Activated CD4-positive, alpha-beta T cell treated with anti-CD3 and anti-CD28 coated beads, Interleukin-2, amount 10 ng/mL, durations not matched to agents 7 days and 5 days (primary cell): ENCODE data around the gene MIS18A. TPM values are rescaled to one million over a fixed set of nuclear protein-coding genes. Genes with fewer than 3 reads are reported as not detected.
"Not testable (repeated sequence)": the region's sequence is repeated elsewhere in the genome, so short reads cannot be mapped to it uniquely, and the experiment has no call there.

Source experiments
- CTCF ChIA-PET: fragments of 350-600 bp; sonication (Branson Sonifier 250); formaldehyde crosslinking; loops from one replicate; lab custom pipeline; 2021; ENCODE audit warnings: antibody characterized with exemption; lab: Charles Lee
- POLR2A ChIA-PET: fragments of 350-600 bp; sonication (Branson Sonifier 250); formaldehyde crosslinking; loops from one replicate; lab custom pipeline; 2021; ENCODE audit warnings: antibody characterized with exemption; lab: Charles Lee
- DNase-seq: peaks from one replicate; pipeline ENCODE4 v3.0.0-alpha.2; 2020
- H3K27ac Mint-ChIP-seq: one replicate; pipeline ENCODE4 v1.8.0; 2021; ENCODE audit warnings: mild to moderate bottlenecking, moderate library complexity, mixed read lengths
- H3K27me3 Mint-ChIP-seq: one replicate; pipeline ENCODE4 v1.8.0; 2021; ENCODE audit warnings: mixed read lengths
- H3K36me3 Mint-ChIP-seq: one replicate; pipeline ENCODE4 v1.8.0; 2021; ENCODE audit warnings: low read depth, mixed read lengths
- H3K4me1 Mint-ChIP-seq: one replicate; pipeline ENCODE4 v1.8.0; 2021; ENCODE audit warnings: mixed read lengths
- H3K4me3 Mint-ChIP-seq: one replicate; pipeline ENCODE4 v1.8.0; 2021; ENCODE audit warnings: mild to moderate bottlenecking, moderate library complexity, mixed read lengths
- H3K9me3 Mint-ChIP-seq: one replicate; pipeline ENCODE4 v1.8.0; 2021; ENCODE audit warnings: mixed read lengths
- total RNA-seq, 2 experiments: library from RNA; stranded (reverse); gene quantifications; one replicate each; pipeline ENCODE4 v1.2.3, GENCODE V29; 2021

MIS18A gene
- total RNA-seq, 2 experiments from 2014 or later = 18.6 to 19.6 TPM

DNA sequence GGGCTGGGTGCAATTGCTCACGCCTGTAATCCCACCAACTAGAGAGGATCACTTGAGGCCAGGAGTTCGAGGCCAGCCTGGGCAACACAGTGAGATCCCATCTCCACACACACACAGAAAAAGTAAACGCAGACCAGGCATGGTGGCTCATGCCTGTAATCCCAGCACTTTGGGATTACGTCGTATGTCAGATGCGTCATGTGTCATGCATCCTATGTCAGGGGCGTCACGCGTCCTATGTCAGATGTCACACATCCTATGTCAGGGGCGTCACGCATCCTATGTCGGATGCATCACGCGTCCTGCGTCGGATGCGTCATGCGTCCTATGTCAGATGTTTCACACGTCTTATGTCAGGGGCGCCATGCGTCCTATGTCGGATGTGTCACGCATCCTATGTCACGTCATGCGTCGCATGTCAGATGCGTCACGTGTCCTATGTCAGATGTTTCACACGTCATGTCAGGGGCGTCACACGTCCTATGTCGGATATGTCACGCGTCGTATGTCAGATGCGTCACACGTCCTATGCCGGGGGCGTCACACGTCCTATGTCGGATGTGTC is 21.4 kb upstream of the MIS18A start:
- DNase-seq = no peak
- Mint-ChIP-seq H3K9me3 (no peaks in the 10 kb centered on the region), H3K27ac (no peak overlapping the region), H3K4me3 (no peak overlapping the region), H3K36me3 (peaks cover 7% of the 10 kb centered on the region), H3K4me1 (no peaks in the 10 kb centered on the region), H3K27me3 (no peaks in the 10 kb centered on the region)
- ChIA-PET CTCF (no interaction called here), POLR2A (no interaction called here)

DNA sequence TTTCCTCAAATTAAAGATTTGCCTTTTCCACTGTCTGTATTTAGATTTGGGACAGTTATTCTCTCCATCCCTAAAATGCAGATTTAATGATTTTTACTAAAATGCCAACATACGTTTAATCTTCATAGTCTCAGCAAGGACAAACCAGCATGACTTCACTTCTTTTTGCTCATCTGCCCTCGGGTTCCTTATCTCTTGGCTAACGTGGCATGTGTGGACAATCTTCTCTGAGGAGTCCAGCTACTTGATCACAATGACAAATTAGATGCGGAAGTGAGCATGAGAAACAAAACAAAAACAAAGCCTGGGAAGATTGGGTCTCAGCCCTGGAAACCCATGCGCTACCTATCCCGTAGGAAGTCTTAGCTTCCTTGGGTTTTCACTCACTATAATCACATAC is 20.8 kb upstream of the MIS18A start:
- Mint-ChIP-seq H3K27ac (no peak overlapping the region), H3K36me3 (peaks cover 7% of the 10 kb centered on the region), H3K27me3 (no peaks in the 10 kb centered on the region), H3K9me3 (no peaks in the 10 kb centered on the region), H3K4me3 (no peak overlapping the region), H3K4me1 (no peaks in the 10 kb centered on the region)
- POLR2A ChIA-PET = no interaction called here
- CTCF ChIA-PET = no interaction called here
- no peak for DNase-seq

DNA sequence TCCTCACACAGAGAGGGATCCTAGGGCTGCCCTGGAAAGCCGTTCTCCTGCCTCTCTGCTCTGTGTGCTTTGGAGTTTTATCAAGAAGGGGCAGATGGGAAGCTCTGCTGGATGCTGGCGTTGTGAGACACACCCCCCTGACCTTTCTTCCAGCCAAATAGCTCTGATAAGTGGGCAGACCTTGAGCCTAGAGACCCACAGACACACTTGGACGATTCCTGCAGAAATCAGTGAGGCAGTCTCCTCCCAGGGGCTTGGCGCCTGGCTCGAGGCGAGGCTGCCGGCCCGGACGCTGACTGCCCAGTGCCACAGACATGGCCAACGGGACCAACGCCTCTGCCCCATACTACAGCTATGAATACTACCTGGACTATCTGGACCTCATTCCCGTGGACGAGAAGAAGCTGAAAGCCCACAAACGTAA is 19.8 kb upstream of the MIS18A start, which contains the start of gene MRAP:
Gene MRAP, plus strand, starts transcription at position 198 of the 424 bp plus-strand sequence. Its CDS starts 117 bp downstream, at position 315.
- H3K27me3 Mint-ChIP-seq = no peaks in the 10 kb centered on the region
- ChIA-PET CTCF (no interaction called here), POLR2A (no interaction called here)

DNA sequence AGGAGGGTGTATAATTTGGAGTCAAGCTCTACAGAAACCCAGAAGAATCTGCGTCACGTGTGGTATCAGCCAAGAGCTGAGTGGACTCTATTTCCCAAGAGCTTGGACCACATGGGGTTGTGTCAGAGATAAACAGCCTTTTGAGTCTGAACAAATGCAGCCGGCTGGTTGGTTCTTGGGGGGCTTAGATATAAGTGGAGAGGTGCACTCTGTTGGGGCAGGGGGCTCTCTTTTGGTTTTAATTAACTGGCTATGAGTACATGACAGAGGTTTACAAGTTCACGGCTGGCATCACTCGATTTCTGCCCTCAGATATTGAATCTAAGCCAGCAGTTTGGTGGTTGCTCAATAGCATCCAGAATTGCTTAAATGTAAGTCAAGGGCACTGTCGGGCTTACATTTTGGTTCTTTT is 19.3 kb upstream of the MIS18A start:
- Mint-ChIP-seq H3K4me1 (no peaks in the 10 kb centered on the region), H3K36me3 (peaks cover 7% of the 10 kb centered on the region), H3K27ac (no peak overlapping the region), H3K4me3 (no peak overlapping the region), H3K27me3 (no peaks in the 10 kb centered on the region), H3K9me3 (no peaks in the 10 kb centered on the region)
- POLR2A ChIA-PET = interaction anchor here (0.6 kb wide), 1 partner anchor 1428 kb away, joined by 5 read pairs; no protein-coding TSS in a partner anchor
- CTCF ChIA-PET = no interaction called here
- no peak for DNase-seq

More for the DNA sequence above, 19.8 kb upstream of the MIS18A start, which contains the start of gene MRAP:
- Mint-ChIP-seq H3K27ac (no peak within 1 kb of the TSS), H3K4me3 (no peak within 1 kb of the TSS), H3K9me3 (no peaks in the 10 kb centered on the region), H3K36me3 (peaks cover 7% of the 10 kb centered on the region), H3K4me1 (no peaks in the 10 kb centered on the region)
- no peak for DNase-seq

DNA sequence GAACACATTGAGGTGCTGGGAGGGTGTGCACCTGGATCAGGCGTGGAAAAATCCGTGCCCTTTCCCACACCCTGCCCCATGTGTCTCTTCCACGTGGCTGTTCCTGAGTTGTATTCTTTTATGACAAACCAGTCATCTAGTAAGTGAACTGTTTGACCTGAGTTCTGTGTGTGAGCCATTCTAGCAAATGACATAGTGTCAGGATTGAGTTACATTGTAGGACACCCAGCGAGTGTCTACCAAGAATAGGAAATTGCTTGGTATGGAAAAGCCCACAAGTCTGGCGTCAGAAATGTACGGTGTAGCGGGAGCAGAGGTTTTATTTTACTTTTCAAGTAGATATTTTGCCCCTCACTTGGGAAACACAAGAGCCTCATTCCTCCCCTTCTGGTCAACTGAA is 18.6 kb upstream of the MIS18A start:
- CTCF ChIA-PET = no interaction called here
- DNase-seq = no peak
- Mint-ChIP-seq H3K27ac (no peak overlapping the region), H3K4me1 (no peaks in the 10 kb centered on the region), H3K9me3 (no peaks in the 10 kb centered on the region), H3K4me3 (no peak overlapping the region), H3K36me3 (peaks cover 7% of the 10 kb centered on the region), H3K27me3 (no peaks in the 10 kb centered on the region)
- POLR2A ChIA-PET = interaction anchor here (0.6 kb wide), 1 partner anchor 1427 kb away, joined by 5 read pairs; no protein-coding TSS in a partner anchor

DNA sequence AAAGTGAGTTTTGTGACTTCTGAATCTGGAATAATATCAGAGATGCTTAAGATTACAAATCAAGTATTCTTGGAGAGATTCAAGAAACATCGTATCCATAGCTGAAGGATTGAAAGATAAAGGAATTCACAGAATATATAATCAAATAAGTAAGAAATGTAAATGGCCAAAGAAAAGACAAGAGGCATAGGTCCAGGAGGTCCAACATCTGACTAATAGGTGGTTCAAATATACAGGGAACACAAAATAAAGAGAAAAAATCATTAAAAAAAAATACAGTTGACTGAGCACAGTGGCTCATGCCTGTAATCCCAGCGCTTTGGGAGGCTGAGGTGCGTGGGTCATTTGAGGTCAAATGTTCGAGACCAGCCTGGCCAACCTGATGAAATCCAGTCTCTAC is 6.6 kb upstream of the MIS18A start:
- Mint-ChIP-seq H3K27me3 (no peaks in the 10 kb centered on the region), H3K9me3 (no peaks in the 10 kb centered on the region), H3K4me1 (peaks cover 5% of the 10 kb centered on the region), H3K36me3 (no peaks in the 10 kb centered on the region), H3K27ac (no peak overlapping the region), H3K4me3 (no peak overlapping the region)
- DNase-seq = no peak
- POLR2A ChIA-PET = no interaction called here
- CTCF ChIA-PET = interaction anchor here (1.1 kb wide), 1 partner anchor 86 kb away, joined by 3 read pairs; no protein-coding TSS in a partner anchor

DNA sequence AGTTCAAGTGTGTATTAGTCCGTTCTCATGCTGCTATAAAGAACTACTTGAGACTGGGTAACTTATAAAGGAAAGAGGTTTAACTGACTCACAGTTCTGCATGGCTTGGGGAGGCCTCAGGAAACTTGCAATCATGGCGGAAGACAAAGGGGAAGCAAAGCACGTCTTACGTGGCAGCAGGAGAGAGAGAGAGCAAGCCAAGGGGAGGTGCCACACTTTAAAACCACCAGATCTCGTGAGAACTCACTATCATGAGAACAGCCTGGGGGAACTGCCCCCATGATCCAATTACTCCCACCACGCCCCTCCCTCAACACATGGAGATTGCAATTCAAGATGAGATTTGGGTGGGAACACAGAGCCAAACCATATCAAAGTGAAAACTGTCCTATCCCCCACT is 4.1 kb upstream of the MIS18A start:
- Mint-ChIP-seq H3K4me3 (no peak overlapping the region), H3K9me3 (no peaks in the 10 kb centered on the region), H3K27me3 (no peaks in the 10 kb centered on the region), H3K27ac (no peak overlapping the region), H3K36me3 (no peaks in the 10 kb centered on the region), H3K4me1 (peaks cover 25% of the 10 kb centered on the region)
- no peak for DNase-seq
- ChIA-PET POLR2A (no interaction called here), CTCF (no interaction called here)

DNA sequence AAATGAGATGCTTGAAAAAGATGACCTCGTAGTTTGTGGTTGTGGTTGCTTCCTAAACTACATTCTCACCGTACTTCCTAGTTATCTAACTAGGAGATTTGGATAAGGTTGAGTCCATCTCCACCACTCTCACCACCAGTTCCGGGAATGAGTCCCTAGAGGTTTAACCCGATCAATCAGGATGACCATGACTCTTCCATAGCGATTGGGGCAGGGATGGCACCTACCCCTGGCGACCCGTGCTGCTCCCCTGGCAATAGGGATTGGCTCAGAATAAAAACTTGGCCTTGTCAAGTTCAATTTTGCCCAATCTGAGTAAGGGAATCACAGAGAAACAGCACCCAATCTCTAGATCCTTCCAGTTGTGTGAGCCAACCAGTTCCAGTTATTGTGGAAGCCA is 2.7 kb upstream of the MIS18A start:
- Mint-ChIP-seq H3K4me3 (no peak overlapping the region), H3K27me3 (no peaks in the 10 kb centered on the region), H3K27ac (no peak overlapping the region), H3K9me3 (no peaks in the 10 kb centered on the region), H3K36me3 (no peaks in the 10 kb centered on the region), H3K4me1 (peaks cover 34% of the 10 kb centered on the region)
- ChIA-PET CTCF (no interaction called here), POLR2A (no interaction called here)
- no peak for DNase-seq

DNA sequence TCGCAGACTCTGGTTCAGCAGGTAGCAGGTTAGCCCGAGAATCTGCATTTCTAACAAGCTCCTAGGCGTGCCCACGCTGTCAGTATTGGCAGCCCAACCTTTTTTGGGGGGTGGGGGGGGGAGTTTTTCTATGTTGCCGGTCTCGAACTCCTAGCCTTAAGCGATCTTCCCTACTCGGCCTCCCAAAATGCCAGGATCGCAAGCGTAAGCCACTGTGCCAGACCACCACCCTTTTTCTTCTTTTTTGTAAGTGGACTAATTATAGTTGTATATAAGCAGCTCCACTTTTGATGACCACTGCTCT is 480 bp upstream of the MIS18A start:
- H3K9me3 Mint-ChIP-seq = no peaks in the 10 kb centered on the region
- ChIA-PET CTCF (no interaction called here), POLR2A (interaction anchor here (0.6 kb wide), 1 partner anchor 45 kb away, joined by 7 read pairs; no protein-coding TSS in a partner anchor)
- H3K4me1 Mint-ChIP-seq = peaks cover 39% of the 10 kb centered on the region
- H3K36me3 Mint-ChIP-seq = no peaks in the 10 kb centered on the region
- no peaks in the 10 kb centered on the region for H3K27me3 Mint-ChIP-seq
- no peak for DNase-seq
- peak overlapping the region; percentile 99 for H3K4me3 Mint-ChIP-seq
- peak overlapping the region; percentile 96 for H3K27ac Mint-ChIP-seq

DNA sequence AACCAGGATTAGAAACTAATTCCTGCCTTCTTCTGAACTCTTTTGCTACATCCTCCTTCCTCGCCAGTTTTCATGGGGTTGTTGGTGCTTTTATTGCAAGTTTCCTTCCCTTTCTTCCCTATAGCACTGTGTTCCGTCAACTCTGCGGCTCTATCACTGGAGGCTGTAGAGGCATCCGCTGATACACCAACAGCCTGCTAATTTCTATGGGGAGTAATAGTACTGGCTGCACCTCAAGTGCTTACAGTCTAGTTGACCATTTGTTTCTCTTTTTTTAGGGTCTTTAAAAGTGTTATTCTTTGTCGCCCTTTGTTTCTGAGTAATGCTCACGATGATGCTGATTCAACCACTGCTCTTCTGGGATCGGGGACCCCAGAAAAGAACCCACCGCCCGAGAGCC is 746 bp downstream of the MIS18A start:
- ChIA-PET POLR2A (interaction anchor here (0.6 kb wide), 1 partner anchor 543 kb away, joined by 3 read pairs; no protein-coding TSS in a partner anchor), CTCF (no interaction called here)
- Mint-ChIP-seq H3K27ac (peak overlapping the region; percentile 96), H3K4me3 (peak overlapping the region; percentile 99), H3K27me3 (no peaks in the 10 kb centered on the region), H3K9me3 (no peaks in the 10 kb centered on the region), H3K36me3 (no peaks in the 10 kb centered on the region), H3K4me1 (peaks cover 39% of the 10 kb centered on the region)
- DNase-seq = no peak

DNA sequence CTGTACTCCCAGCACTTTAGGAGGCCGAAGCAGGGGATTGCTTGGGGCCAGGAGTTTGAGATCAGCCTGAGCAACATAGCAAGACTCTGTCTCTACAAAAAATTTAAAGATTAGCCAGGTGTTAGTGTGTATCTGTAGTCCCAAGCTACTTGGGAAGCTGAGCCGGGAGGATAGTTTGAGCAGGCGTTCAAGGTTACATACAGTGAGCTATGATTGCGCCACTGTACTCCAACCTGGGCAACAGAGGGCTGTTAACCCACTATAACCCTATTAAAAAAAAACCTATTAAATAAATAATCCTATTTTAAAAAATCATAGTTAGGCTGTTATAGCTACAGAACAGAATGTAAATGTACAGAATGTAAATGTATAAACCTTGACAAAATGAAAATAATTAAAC is 2.2 kb downstream of the MIS18A start:
- no peak overlapping the region for H3K4me3 Mint-ChIP-seq
- no peaks in the 10 kb centered on the region for H3K9me3 Mint-ChIP-seq
- DNase-seq = no peak
- ChIA-PET CTCF (no interaction called here), POLR2A (no interaction called here)
- H3K27ac Mint-ChIP-seq = no peak overlapping the region
- no peaks in the 10 kb centered on the region for H3K27me3 Mint-ChIP-seq
- peaks cover 39% of the 10 kb centered on the region for H3K4me1 Mint-ChIP-seq
- no peaks in the 10 kb centered on the region for H3K36me3 Mint-ChIP-seq

DNA sequence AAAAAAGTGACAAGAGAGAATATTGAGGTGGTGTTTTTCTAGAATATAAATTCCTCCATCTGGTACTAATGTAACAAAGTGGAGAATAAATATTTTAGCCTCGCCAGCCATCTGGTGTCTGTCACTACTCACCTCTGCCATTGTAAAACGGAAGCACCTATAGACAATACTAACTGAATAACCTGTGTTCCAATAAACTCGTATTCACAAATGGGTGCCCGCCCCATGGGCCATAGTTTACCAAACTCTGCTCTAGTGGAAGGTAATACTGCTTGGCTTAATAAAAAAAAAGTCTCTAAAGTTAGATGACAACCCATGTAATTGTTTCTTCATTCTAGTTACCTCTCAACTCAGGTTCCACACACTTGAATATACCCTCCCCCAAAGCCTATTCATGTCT is 8.1 kb downstream of the MIS18A start:
- Mint-ChIP-seq H3K9me3 (no peaks in the 10 kb centered on the region), H3K27me3 (no peaks in the 10 kb centered on the region), H3K4me3 (no peak overlapping the region), H3K27ac (no peak overlapping the region), H3K4me1 (peaks cover 2% of the 10 kb centered on the region), H3K36me3 (peaks cover 10% of the 10 kb centered on the region)
- no peak for DNase-seq
- CTCF ChIA-PET = no interaction called here
- POLR2A ChIA-PET = no interaction called here

DNA sequence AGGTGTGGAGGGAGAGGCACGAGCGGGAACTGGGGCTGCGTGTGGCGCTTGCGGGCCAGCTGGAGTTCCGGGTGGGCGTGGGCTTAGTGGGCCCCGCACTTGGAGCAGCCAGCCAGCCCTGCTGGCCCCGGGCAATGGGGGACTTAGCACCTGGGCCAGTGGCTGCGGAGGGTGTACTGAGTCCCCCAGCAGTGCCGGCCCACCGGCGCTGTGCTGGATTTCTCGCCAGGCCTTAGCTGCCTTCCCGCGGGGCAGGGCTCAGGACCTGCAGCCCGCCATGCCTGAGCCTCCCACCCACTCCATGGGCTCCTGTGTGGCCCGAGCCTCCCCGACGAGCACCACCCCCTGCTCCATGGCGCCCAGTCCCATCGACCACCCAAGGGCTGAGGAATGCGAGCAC is 13.5 kb downstream of the MIS18A start:
- H3K9me3 Mint-ChIP-seq, H3K27ac Mint-ChIP-seq, H3K4me1 Mint-ChIP-seq, POLR2A ChIA-PET, CTCF ChIA-PET, DNase-seq, H3K4me3 Mint-ChIP-seq, H3K27me3 Mint-ChIP-seq: not testable (repeated sequence)
- H3K36me3 Mint-ChIP-seq = peaks cover 10% of the 10 kb centered on the region

DNA sequence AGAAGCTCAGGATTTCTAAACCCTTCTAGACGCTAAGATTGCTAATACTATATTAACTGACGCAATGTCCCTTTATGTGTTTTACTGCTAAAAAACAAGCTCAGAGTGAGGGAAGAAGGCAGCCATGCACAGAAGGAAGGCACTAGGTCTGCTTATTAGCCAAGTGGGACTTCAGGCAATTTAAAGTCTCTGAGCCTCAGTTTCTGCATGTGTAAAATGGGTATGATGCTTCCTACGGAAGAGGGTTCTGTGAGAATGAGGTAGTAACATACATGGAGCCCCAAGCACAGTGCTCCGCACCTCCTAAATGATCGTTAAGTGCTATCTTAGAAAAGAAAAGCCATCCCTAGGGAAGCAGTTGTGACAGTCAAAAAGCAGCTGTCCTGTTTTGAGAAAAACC is 16.9 kb downstream of the MIS18A start:
- no peaks in the 10 kb centered on the region for H3K9me3 Mint-ChIP-seq
- no peaks in the 10 kb centered on the region for H3K4me1 Mint-ChIP-seq
- H3K36me3 Mint-ChIP-seq = peaks cover 5% of the 10 kb centered on the region
- POLR2A ChIA-PET = no interaction called here
- no peaks in the 10 kb centered on the region for H3K27me3 Mint-ChIP-seq
- H3K4me3 Mint-ChIP-seq = no peak overlapping the region
- CTCF ChIA-PET = no interaction called here
- no peak overlapping the region for H3K27ac Mint-ChIP-seq
- DNase-seq = no peak
